HG03575 (cell line): Measurements from ENCODE around the gene CLASP1.
"Not testable (repeated sequence)": the region's sequence is repeated elsewhere in the genome, so short reads cannot be mapped to it uniquely, and the experiment has no call there.

Experiments
- ATAC-seq: cut with Tn5 transposase; IDR thresholded peaks from one replicate; pipeline ENCODE4 v1.9.1; 2021; ENCODE audit not compliant: unreplicated experiment, insufficient number of reproducible peaks, low FRiP score; ENCODE audit errors: extremely low read depth

The CLASP1 gene

DNA sequence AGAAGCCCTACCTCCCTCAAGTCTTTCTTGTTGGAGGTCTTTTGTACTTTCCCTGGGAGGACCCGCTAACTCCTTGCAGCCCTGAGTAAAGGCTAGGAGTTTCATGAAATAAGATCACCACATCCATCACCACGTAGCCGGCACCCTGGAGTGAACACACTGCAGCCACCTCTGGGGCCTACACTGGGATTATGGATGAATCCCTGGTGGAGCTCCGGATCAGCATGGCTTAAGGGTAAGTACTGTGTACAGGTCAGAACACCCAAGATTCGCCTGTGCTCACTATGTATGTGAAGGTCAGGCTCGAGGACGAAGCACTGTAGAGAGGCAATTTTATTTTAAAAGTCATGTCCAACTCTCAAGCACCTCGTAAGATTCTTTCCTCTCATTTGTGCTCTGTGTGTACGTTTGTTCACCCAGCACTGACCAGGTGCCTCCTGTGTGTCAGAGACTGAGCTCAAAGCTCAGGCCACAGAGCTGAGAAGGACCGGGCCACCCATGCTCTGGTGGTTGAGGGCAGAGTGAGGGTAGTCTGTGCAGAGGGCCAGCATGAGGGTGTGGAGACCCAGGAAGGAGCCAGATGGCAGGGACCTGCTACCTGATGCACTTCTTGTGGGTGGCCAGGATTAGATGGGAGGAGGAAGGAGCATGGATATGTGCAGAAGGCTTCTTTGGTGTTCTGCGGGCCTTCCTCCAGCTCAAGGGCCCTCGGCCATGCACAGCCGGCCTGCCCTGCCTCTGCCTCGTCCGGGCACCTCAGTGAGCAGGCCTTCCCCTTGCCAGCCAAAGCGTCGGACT lies 297.5 kb downstream of the CLASP1 start:
- no peak for ATAC-seq

DNA sequence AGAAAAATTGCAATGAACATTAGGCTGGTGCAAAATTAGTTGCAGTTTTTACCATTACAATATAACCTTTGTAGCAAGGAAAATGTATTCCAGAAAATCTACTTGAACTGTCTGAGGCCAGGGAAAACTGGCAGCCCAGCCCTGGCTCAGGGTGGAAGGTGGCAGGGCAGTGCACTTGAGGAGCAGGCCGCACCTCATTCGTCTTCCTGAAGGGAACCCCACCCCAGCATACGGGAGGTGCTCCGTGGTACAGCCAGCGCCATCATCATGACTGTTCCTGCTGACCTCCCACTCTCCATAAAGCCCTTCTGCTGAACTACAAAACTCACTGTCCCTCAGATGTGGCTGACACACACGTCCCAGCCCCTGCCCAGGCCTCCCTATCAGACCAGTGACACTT lies 298.4 kb downstream of the CLASP1 start:
- no peak for ATAC-seq

DNA sequence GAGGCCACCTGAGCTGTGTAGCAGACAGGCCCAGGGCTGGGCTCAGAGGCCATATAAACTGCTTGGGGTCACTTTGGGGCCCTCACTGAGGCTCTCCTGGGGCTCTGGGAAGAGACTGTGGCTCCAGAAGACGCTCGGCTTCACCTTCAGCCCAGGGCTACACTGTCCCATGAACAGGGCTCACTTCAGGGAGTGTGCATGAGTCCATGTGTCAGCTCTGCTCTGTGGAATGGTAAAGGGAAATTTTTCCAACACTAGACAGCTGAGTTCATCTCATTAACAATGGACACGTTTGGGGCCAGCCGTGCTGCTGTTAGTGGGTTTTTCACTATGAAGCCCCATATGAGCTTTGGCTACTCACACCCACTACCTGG lies 298.9 kb downstream of the CLASP1 start:
- ATAC-seq = no peak

DNA sequence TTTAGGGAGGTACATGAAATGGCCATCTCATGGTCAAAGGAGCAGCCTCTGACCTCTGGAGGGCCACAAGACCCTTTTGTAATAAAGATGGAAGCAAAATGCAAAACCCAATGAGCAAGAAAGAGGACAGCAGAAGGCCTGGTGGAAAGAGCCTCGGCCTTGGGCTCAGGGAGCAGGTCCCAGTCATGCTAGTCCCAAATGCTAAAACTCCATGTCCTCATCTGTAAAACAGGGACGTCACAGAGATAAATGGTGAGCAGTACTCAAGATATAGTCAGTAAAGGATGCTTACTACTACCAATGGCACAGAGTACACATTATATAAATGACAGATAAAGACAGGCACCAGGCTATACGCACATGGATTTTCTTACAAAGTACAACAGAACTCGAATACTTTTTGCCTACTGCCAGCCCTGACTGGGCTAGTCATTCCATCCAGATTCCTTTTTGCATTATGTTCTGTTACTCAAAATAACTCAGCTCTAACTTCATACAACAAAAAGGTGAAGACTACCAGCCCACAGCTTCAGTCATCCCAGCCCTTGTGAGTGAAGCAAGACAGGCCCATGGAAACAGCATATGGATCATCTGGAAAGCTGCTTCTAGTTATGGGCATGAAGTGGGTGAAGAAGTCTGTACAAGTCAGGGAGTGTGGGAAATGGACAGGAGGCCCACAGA lies 299.4 kb downstream of the CLASP1 start:
- no peak for ATAC-seq

DNA sequence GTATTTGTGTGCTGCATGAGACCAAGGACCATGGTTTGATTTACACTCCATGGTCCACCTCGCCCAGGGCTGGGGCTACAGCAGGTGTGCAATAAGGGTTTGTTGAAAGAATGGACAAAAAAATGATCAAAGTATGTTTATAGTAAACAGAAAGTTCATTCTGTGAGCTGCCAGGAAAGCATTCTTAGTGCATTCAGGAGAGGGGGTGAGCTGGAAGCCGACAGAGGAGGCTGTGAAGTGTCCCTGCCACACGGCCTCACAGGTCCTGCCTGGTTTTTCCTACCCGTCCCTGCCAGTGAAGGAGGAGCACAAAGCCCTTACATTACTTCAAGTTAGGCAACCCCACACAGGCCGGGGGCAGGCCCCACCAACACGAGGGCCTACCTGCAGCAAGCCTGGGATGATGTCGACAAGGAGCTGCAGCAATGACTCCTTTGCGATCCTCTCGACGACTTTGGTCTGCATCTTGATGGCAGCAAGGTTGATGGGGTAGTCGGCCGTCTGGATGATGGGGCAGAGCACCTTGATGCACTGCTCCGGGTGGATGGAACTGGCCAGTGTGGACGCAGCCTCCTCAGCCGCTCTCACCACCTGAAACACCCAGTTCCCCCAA lies 301.0 kb downstream of the CLASP1 start:
- ATAC-seq = no peak

DNA sequence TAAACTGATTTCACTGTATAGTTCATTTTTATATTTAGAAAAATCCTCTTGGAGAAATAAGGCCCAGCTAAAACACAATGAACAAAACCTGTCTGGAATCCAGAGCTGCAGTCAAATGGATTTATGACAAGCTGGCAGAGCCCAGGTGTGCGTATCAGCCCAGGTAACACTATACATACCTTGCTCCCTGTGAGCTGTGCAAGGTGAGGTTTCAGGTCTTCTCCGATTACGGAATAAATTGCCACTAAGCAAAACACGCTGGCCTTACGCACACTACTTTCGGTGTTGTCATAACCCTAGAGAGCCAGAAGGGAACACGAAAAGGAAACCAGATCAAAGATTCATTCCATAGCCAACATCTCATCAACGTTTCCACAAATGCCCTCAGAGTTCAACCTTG lies 302.4 kb downstream of the CLASP1 start:
- no peak for ATAC-seq

DNA sequence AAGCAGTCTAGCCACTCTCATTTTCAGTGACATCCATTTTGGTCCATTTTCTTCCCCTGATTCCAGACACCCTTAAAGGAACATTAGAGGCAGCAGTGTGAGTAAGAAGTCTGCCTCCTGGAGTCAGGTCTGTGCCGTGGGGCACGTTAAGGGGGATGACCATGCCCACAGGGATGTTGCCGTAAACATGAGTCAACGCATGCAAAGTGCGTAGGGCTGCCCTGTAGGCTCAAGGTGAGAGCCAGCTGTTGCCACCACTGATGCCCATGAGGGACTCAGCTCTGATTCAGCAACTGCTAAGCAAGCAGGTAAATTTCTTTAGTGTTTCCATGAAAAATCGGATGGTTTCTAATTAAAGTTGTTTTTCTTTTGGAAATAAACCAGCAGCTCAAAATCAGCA lies 302.9 kb downstream of the CLASP1 start:
- no peak for ATAC-seq

DNA sequence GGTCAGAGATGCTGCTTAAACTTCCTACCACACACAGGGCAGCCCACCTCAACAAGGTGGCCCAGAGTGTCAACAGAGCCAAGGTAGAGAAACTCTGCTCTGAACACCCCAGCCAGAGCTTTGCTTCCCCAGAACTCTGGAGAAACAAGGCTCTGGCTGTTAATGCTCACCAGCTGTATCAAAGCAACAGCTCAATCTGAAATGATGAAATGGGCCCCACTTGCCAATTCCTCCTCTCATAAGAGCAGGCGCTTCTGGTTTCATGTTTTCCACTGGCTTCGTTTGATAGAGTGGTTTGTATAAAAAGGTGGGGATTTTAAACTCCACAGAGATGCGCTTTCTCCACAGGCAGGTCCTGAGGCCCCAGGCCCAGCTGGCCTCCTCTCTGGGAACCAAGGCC lies 303.4 kb downstream of the CLASP1 start:
- no peak for ATAC-seq

DNA sequence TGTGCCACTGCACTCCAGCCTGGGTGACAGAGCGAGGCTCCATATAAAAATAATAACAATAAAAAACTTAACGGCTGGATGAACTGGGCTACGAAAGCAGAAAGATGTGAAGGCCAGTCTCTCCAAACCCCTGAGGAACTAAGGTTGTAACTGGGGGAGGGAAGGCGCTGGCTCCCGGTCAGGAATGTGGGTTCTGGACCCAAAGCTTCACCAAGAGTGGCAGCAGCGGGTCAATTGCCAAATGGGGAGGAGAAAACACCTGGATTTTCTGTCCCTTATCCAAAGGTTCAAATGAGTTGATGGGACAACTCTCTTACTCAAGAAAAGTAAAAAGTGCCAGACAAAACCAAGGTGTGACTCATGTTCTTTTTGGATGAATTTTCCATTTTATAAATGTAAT lies 304.2 kb downstream of the CLASP1 start:
- no peak for ATAC-seq

DNA sequence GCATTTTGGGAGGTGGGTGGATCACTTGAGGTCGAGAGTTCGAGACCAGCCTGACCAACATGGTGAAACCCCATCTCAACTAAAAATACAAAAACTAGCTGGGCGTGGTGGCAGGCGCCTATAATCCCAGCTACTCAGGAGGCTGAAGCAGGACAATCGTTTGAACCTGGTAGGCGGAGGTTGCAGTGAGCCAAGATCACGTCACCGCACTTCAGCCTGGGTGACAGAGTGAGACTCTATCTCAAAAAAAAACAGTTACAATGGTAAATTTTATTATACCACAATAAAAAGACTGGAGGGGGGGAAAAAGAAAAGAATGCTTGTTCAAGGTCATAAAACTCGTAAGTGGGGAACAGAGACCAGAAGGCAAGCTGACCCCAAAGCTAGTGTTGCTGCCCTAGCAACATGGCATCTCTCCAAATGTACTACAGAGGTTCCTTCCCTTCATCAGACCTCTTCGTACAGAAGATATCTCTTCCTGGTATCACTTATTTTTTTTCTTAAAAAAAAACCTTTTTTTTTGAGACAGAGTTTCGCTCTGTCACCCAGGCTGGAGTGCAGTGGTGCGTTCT lies 305.3 kb downstream of the CLASP1 start:
- not testable (repeated sequence) for ATAC-seq

DNA sequence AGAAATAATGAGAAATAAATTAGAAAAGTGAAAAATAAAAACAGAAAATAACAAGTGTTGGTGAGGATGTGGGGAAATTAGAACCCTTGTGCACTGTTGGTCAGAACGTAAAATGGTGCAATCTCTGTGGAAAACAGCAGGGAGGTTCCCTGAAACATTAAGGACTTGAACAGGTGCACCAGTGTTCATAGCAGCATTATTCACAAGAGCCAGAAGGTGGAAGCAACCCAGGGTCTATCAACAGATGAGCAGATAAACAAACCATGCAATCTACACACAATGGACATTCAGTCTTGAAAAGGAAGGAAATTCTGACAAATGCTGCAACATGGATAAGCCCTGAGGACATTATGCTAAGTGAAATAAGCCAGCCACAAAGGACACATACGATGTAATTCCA lies 306.1 kb downstream of the CLASP1 start:
- ATAC-seq = no peak

DNA sequence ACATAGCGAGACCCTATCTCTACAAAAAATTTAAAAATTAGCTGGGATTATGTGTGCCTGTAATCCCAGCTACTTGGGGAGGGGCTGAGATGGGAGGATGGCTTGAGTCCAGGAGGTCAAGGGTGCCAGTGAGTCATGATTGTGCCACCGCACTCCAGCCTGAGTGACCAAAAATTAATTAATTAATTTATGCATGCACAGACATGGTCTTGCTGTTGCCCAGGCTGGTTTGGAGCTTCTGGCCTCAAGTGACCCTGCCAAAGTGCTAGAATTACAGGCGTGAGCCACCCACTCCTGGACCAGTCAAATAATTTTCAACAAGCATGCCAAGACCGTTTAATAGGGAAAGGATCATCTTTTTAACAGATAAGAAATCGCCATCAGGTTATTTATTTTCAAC lies 306.5 kb downstream of the CLASP1 start:
- no peak for ATAC-seq

DNA sequence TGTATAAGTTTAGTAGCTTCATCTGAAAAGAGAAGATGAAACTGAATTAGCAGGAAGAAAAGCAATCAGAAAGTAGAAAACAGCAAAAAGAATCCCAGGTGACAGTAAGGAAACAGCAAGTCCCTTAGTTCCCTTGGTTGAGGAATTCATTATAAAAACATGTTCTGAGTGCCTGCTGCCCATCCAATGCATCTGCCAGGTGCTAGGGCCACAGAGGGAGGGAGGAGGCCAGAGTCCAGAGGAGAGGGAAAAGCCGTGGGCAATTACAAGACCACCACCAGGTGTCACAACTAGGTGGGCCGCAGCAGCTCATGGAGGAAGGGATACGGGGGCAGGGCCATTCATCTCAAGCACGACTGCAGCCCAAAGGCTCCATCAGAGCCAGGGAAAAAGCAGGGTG lies 308.3 kb downstream of the CLASP1 start:
- ATAC-seq = no peak

DNA sequence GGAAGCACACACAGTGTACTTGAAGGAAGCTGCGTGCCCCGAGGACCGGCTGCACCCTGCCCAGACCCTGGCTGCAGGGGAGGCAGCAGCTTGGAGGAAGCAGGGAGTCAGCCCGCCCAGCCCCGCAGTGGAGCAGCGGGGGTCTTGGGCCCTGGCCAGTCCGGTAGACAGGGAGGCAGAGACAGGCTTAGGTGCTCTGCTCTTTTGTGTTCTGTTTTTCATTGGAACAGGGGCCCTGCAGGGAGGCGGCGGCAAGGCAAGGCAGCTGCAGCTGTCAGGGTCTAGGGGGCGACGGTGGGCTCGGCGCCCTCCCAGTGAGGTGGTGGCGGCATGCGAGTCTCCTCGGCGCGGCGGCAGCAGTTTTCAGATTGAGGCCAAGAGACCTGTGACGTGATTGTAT lies 311.0 kb downstream of the CLASP1 start:
- no peak for ATAC-seq

DNA sequence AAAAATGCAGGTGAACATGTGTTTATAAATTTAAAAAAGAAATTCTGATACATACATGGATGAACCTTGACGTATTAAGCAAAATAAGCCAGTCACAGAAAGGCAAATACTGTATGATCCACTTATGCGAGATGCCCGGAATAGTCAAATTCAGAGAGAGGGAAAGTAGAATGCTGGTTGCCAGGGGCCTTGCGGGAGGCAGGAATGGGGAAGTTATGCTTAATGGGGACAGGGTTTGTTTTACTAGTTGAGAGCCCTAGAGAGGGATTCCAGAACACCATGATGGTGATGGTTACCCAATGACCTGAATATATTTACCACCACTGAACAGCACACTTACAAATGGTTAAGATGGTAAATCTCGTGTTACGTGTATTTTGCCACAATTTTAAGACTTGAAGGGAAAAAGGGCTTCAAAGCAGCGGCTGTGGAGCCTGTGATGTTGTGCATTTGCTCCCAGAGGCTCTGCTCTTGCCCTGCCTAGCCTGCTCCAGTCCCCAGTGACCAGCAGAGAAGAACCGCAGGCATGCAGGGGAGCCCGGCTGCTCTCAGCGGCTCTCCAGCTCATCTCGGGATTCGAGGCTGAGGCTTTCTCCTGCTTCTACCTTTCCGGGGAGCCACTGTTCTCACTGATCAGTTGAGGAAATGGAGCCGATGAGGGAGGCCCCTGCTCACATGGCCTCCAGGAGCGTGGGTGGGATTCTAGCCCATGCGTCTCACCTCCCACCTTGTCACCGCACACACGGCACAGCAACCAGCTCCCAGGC lies 312.6 kb downstream of the CLASP1 start:
- no peak for ATAC-seq

DNA sequence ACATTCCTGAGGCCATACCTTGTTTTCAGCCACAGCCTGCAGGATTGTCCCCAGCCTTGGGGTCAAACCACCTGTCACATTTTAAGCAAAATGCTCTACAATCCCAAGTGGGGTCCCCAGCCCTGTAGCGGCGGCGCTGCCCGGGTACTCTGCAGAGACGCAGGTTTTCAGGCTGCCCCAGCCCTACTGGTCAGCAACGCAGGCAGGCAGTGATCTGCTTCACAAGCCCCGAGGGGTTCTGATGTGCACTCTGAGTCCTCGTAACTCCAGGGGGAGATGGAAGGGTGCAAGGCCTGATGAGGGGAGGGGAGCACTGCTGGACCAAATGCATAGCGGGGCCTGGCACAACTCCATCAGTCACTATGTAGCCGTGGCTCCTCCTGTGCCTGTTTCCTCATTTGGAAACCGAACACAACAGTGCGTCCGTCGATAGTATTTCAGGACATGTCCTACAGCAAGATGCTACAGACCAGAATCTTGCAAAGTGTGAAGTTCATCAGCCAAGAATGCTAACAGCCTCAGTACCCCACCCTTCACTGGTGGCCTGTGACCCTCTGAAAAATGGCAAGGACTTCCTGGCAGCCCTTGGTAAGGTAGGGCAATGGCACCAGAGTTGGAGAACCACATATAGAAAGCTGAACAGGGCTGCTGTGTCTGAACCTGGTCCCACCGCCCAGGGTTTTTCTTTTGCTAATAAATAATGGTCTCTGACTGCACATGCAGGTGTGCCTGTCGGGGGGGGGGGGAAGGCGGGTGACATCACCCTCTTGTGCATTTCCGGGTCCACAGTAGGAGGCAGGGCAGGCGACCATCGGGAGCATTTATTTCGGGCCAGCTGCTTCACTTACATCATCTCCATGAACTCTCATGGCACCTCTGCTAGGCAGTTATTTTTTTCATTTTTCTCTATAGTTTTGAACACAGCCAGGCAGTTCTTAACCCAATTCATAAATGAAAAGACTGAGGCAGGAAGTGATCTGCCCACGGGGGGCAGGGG lies 313.7 kb downstream of the CLASP1 start:
- ATAC-seq = no peak

DNA sequence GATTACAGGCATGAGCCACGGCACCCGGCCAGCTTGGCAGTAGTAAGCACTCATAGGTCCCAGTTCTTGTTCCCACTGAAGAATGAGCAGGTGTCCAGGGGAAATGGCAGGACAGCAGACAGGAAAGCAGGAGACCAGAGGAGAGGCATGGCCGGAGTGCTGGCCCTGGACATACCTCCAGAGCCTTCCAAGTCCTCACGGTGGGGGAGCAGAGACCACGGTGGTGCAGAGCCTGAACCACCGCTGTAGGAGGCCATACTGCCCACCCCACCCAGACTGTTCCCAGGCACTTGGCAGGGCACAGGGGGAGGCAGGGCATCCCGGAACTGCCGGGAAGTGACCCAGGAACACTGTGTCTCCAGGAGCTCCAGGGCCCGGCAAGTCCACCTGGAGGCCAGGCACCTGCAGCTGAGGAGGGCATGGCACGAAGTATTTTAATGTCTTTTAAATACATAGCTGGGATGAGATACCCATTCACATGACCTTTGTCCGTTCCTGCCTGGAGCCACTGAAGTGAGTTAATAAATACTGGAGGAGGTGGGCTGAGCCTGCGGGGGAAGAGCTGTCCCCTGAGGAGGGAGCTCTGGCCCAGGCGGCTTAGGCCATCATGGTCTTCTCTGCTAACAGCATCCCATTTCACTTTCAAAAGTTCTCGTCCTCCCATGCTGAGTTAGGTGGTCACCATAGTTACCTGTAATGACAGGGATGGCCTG lies 314.5 kb downstream of the CLASP1 start:
- no peak for ATAC-seq
